Loucy (cell line): Measurements from ENCODE around the gene ZNRD2.

Experiments
- CTCF ChIP-seq: fragments of 200-600 bp; sonication (generic); conservative IDR thresholded peaks from 2 replicates; pipeline ENCODE4 v1.5.1; 2014; ENCODE audit warnings: mild to moderate bottlenecking, antibody characterized with exemption, low read length
- EZH2phosphoT487 ChIP-seq: fragments of 200-600 bp; IDR thresholded peaks from 2 replicates; pipeline ENCODE4 v1.6.1; 2018; ENCODE audit warnings: antibody characterized with exemption, mild to moderate bottlenecking, moderate library complexity, borderline replicate concordance

- TF ChIP-seq CTCF (no peak), EZH2phosphoT487 (no peak)
Observed at GRCh38 chr11:65524014-65524740, 46.1 kb upstream of the ZNRD2 start.
